Measurements from ENCODE around the gene DEFB110.

The DEFB110 gene

DNA sequence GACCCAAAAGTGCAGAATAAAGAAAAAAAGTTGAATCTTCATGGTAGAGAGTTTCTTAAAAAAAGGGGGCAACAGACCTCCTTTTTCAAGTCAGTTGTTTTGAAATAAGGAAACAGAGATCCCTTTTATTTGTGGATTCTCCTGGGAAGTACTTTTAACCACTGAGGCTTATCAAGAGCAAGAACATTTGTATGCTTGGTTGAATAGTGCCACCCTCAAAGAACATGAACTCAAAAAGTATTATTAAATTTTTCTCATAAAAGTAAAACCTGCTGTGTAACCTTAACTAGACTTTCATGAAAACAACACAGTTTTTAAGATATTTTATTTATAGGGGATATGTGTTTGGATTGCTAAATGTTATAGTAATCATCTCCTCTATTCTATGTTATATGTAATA is at the start of gene DEFB110:
Gene DEFB110, minus strand, starts transcription at position 101 of the 400 bp plus-strand sequence. Its CDS starts 59 bp downstream, at position 42.
- TF ChIP-seq, protein P1, sequence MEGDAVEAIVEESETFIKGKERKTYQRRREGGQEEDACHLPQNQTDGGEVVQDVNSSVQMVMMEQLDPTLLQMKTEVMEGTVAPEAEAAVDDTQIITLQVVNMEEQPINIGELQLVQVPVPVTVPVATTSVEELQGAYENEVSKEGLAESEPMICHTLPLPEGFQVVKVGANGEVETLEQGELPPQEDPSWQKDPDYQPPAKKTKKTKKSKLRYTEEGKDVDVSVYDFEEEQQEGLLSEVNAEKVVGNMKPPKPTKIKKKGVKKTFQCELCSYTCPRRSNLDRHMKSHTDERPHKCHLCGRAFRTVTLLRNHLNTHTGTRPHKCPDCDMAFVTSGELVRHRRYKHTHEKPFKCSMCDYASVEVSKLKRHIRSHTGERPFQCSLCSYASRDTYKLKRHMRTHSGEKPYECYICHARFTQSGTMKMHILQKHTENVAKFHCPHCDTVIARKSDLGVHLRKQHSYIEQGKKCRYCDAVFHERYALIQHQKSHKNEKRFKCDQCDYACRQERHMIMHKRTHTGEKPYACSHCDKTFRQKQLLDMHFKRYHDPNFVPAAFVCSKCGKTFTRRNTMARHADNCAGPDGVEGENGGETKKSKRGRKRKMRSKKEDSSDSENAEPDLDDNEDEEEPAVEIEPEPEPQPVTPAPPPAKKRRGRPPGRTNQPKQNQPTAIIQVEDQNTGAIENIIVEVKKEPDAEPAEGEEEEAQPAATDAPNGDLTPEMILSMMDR (conservative IDR thresholded peaks at IDR 0.05; ENCODE audit: low read length): no peak

GRCh38 chr6:50070101-50070500 is 48.3 kb upstream of the DEFB110 start:
- DNase-seq (ENCODE audit: low read depth): no peak
- TF ChIP-seq, protein P1 (conservative IDR thresholded peaks at IDR 0.05; ENCODE audit: low read length): no peak

More for the DNA sequence above, at the start of gene DEFB110:
- DNase-seq (ENCODE audit: low read depth): no peak
- H3K4me3 ChIP-seq (ENCODE audit: low read length): no peak within 1 kb of the TSS

GRCh38 chr6:50062051-50062450 is 40.3 kb upstream of the DEFB110 start:
- DNase-seq (ENCODE audit: low read depth): no peak
- TF ChIP-seq, protein P1 (conservative IDR thresholded peaks at IDR 0.05; ENCODE audit: low read length): peak; percentile 23; the same call in 1 of the 2 replicates
- no peak overlapping the region for H3K4me3 ChIP-seq (ENCODE audit: low read length)

More at GRCh38 chr6:50070101-50070500, 48.3 kb upstream of the DEFB110 start:
- H3K4me3 ChIP-seq (ENCODE audit: low read length): no peak overlapping the region

DNA sequence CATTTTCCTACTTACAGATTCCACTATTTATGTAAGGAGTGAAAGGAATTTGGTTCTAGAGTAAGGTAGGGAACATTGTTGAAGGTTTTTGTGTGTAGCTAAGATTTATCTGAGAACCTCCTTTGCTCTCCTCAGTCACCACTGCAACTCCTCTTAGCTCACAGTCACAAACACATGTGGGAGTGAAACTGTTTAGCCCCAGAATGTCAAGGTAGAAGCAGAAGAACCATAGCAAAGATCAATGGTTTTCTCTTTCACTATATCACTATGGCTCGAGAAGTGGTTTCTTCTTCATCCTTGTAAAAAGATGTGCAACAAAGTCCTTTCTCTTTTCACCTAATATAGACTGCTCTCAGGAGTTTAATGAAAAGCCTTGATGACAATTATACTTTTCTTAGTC is 34.4 kb upstream of the DEFB110 start:
- H3K4me3 ChIP-seq (ENCODE audit: low read length): no peak overlapping the region
- TF ChIP-seq, protein P1 (conservative IDR thresholded peaks at IDR 0.05; ENCODE audit: low read length): no peak
- DNase-seq (ENCODE audit: low read depth): no peak

GRCh38 chr6:50049829-50050228 is 28.0 kb upstream of the DEFB110 start, which contains the start of gene DEFB112:
DEFB112 (minus strand) TSS chr6:50049929; CDS start chr6:50049869, 60 bp downstream.
- no peak within 1 kb of the TSS for H3K4me3 ChIP-seq (ENCODE audit: low read length)
- TF ChIP-seq, protein P1 (conservative IDR thresholded peaks at IDR 0.05; ENCODE audit: low read length): no peak

DNA sequence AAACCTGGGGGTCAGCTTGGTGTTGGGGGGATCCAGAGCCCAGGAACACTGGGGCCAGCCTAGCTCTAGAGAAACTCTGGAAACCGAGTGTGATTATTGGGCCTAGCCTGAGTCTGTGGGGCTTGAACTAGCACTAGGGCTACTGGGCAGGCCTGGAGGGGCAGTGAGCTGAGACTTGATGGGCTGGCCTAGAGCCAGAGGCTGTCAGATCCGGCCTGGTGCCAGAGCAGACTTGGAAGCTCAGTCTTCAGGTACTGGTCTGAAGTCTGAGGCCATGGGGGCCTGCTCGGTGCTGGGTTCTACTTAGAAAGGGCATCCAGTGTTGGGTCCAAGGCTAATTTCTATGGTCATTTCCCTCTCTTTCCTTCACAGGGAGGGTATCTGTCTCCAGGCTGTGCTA is 25.2 kb upstream of the DEFB110 start:
- DNase-seq (ENCODE audit: low read depth): no peak

More at GRCh38 chr6:50049829-50050228, 28.0 kb upstream of the DEFB110 start, which contains the start of gene DEFB112:
- no peak for DNase-seq (ENCODE audit: low read depth)

More for the DNA sequence above, 25.2 kb upstream of the DEFB110 start:
- no peak overlapping the region for H3K4me3 ChIP-seq (ENCODE audit: low read length)
- TF ChIP-seq, protein P1 (conservative IDR thresholded peaks at IDR 0.05; ENCODE audit: low read length): no peak
